Dedifferentiated amniotic fluid mesenchymal stem cell (primary cell): ENCODE measurements around the gene UGT1A7.

Source experiments
- DNase-seq: peaks from one replicate; pipeline ENCODE4 v3.0.0-alpha.2; 2016; ENCODE audit errors: extremely low spot score

Gene UGT1A7

GRCh38 chr2:233818639-233819621, 137.2 kb downstream of the UGT1A7 start:
- DNase-seq = no peak

DNA sequence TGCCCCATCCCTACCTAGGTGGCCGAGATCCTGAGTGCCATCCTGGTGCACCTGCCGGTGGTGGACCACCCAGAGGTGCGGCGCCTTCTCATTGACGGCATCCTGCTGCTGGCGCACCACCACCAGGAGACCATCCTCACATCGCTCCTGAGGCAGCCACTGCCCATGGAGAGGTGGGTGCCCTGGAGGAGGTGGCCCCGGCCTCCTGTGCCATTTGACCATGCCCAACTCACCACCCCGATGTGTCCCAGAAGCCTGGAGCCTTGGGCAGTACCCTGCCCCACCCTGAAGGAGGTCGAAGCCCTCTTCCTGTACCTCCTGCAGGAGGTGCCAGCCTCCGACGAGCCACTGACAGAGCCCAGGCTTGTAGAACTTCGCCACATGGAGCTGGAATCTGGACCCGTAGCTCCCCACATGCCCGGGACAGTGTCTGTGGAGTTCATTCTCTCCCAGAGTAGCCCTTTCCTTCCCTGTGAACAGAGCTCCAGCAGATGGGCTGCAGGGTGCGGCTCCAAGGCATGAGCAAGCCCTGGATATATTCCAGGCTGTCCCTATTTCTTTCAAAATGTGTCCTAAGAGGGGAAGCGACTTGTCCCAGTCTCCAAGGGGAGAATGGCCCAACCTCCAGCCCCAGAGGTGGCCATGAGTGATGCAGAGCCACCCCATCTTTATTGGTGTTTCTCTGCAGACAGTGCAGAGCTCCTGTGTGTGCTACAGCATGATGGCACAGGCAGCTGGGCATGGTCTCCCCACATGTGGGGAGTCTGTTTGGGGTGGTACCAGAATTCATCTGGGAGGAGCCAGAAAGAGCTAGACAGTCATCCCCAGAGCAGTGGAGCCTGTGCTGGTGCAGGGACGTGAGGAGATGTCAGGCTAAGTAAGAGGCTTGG, 138.4 kb downstream of the UGT1A7 start:
- no peak for DNase-seq

- no peak for DNase-seq
Observed at GRCh38 chr2:233820774-233821105, 139.0 kb downstream of the UGT1A7 start.

- DNase-seq = no peak
Observed at GRCh38 chr2:233821196-233821595, 139.5 kb downstream of the UGT1A7 start.

GRCh38 chr2:233821709-233822100, 140.0 kb downstream of the UGT1A7 start:
- no peak for DNase-seq

DNA sequence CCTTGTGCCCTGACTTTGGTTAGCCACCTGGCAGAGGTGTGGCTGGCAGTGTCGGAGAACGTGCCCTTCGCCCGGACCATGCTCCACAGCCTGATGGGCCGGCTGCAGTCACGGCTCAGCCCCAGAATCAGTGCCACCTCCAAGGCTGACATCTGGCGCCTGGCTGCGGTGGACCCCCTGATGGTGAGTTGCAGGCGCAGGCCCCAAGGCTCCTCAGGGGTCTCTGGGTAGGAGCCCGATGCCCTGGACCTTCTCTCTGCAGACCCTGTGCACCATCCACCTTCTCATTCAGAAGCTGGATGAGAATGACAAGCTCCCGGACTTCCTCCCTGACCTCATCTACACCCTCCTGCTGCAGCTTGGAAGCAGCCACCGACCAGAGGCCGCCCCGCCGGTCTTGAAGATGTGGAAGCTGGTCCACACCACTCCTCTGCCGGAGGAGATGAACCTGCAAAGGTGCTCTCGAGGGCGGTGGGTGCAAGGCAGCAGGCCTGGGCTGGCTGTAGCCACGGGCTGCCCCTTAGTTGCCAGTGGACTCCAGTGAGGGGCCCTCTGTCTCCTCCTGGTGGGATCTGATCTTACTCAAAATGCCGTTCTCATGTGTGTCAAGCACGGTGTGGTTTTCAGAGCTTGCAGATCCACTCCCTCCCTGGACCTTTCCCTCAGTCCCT, 140.5 kb downstream of the UGT1A7 start:
- DNase-seq = no peak
